ENCODE data around the gene CREB5. TPM values are rescaled to one million over a fixed set of nuclear protein-coding genes. Genes with fewer than 3 reads are reported as not detected.

Gene CREB5
- total and polyA plus RNA-seq, 8 donors, result 2.5 to 11.5 (median 3.6) TPM

DNA sequence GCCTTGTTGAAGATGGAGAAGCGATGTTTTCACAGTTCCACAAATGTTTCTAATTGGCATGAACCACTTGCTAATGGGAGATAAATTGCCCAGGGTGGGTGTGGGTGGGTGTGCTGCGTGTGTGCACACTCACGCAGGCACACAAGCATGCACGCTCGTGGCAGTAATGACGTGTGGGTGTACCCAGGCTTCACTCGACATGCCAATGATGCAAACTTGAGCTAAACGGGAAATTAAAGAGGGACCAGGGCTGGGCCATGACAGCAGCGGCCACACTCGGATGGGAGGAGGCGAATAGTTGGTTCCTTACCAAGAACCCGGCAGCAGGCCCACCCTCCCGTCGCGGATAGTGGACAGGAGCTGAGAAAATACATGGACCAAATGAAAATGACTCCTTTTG lies 386.0 kb downstream of the CREB5 start:
- FAIRE-seq (no peak), ATAC-seq (no peak), DNase-seq (no peak)
- no peak overlapping the region for H3K4me3 ChIP-seq
- H3K27ac ChIP-seq, result no peak overlapping the region
- H3K36me3 ChIP-seq, result no peaks in the 10 kb centered on the region
- TF ChIP-seq, protein P1, sequence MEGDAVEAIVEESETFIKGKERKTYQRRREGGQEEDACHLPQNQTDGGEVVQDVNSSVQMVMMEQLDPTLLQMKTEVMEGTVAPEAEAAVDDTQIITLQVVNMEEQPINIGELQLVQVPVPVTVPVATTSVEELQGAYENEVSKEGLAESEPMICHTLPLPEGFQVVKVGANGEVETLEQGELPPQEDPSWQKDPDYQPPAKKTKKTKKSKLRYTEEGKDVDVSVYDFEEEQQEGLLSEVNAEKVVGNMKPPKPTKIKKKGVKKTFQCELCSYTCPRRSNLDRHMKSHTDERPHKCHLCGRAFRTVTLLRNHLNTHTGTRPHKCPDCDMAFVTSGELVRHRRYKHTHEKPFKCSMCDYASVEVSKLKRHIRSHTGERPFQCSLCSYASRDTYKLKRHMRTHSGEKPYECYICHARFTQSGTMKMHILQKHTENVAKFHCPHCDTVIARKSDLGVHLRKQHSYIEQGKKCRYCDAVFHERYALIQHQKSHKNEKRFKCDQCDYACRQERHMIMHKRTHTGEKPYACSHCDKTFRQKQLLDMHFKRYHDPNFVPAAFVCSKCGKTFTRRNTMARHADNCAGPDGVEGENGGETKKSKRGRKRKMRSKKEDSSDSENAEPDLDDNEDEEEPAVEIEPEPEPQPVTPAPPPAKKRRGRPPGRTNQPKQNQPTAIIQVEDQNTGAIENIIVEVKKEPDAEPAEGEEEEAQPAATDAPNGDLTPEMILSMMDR (IDR thresholded peaks at IDR 0.05), result no peak
- H3K4me1 ChIP-seq, result no peaks in the 10 kb centered on the region
- WGBS, 2 donors, result 82 to 87% methylated on average over 15 of the region's 15 CpGs
- intact Hi-C loops (cut with DNase I), result no loop called here
- no peaks in the 10 kb centered on the region for H3K9me3 ChIP-seq
- H3K27me3 ChIP-seq, result peaks cover 0 to 5% (median 0%) of the 10 kb centered on the region in 4 donors

DNA sequence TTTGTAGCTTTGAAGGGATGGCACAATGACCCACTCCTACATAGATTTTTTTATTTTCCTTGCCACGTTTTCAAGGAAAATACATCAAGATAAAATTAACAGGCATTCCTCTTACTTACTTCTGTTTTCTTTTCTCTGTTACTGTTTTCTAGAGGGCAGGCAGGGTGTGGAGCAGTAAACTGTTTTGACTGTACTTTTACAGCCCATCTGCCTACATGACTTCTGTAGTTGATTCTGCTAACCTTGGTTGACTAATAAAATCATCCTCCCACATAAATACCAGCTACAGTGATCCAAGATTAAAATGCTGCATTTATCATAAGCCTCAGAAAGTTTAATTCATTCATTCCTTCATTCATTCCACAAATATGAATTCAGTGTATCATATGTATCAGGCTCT lies 387.3 kb downstream of the CREB5 start:
- Histone ChIP-seq H3K27ac (no peak overlapping the region), H3K9me3 (no peaks in the 10 kb centered on the region), H3K4me3 (no peak overlapping the region), H3K27me3 (no peaks in the 10 kb centered on the region), H3K4me1 (no peaks in the 10 kb centered on the region), H3K36me3 (no peaks in the 10 kb centered on the region)
- DNase-seq (no peak), ATAC-seq (no peak), FAIRE-seq (no peak)
- intact Hi-C loops (cut with DNase I), result no loop called here
- WGBS, 2 donors, result 30 to 32% methylated on average over 1 of the region's 1 CpG
- TF ChIP-seq, protein P1 (IDR thresholded peaks at IDR 0.05), result no peak

DNA sequence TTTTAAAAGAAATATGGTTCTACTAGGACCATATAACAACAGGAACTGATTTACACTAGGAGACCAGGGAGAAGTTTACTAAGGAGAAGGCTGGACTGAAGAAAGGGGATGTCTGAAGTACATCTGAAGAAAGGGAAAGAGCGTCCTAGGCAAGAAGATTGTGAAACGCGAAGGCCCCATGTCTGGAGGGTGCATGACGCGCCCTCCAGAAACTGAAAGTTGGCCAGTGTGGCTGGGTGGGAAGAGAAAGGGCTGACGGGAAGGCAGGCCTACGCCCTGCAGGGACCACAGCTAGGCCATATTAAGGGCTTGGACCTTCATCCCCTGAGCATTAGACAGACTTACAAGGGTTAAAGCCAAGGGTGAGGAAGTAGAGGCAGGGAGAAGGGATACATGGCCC lies 387.8 kb downstream of the CREB5 start:
- DNase-seq, result peak in 1 of 6 donors; percentile 35
- ATAC-seq, result peak in 2 of 4 donors; percentile 55 to 78
- Histone ChIP-seq H3K36me3 (no peaks in the 10 kb centered on the region), H3K27ac (no peak overlapping the region), H3K9me3 (no peaks in the 10 kb centered on the region), H3K4me1 (no peaks in the 10 kb centered on the region), H3K4me3 (no peak overlapping the region), H3K27me3 (no peaks in the 10 kb centered on the region)
- FAIRE-seq, result no peak
- intact Hi-C loops (cut with DNase I), result no loop called here
- WGBS, 2 donors, result 87 to 97% methylated on average over 7 of the region's 7 CpGs
- TF ChIP-seq, protein P1 (IDR thresholded peaks at IDR 0.05), result no peak

DNA sequence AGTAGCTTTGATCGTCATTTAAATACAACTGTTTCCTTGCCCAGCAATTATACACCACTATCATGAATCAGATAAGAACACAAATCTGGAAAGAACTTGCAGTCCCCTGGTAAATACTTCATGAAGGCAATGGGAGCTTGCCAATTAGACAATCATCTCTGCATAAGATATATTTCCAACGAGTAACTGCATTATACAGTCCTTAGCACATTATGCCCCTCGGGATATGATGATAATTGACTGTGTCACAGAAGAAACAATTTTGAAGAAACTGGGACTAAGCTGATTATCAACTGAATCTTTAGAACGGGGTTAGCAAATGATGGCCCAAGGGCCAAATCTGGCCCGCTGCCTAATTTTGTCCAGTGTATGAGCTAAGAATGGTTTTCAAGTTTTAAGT lies 390.1 kb downstream of the CREB5 start:
- ATAC-seq (no peak), FAIRE-seq (no peak), DNase-seq (no peak)
- Histone ChIP-seq H3K36me3 (no peaks in the 10 kb centered on the region), H3K27me3 (no peaks in the 10 kb centered on the region), H3K27ac (no peak overlapping the region), H3K4me1 (no peaks in the 10 kb centered on the region), H3K4me3 (no peak overlapping the region), H3K9me3 (no peaks in the 10 kb centered on the region)
- TF ChIP-seq, protein P1 (IDR thresholded peaks at IDR 0.05), result no peak
- 74 to 75% methylated on average over 5 of the region's 5 CpGs for WGBS, 2 donors
- intact Hi-C loops (cut with DNase I), result no loop called here

DNA sequence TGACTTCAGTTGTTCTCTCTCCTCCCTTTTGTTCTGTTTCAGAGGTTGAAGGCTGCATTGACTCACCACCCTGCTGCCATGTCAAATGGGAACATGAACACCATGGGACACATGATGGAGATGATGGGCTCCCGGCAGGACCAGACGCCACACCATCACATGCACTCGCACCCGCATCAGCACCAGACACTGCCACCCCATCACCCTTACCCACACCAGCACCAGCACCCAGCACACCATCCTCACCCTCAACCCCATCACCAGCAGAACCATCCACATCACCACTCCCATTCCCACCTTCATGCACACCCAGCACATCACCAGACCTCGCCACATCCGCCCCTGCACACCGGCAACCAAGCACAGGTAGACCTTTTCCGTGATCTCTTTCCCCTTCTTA lies 391.8 kb downstream of the CREB5 start:
- FAIRE-seq (no peak), DNase-seq (no peak), ATAC-seq (no peak)
- H3K4me3 ChIP-seq, result no peak overlapping the region
- H3K4me1 ChIP-seq, result no peaks in the 10 kb centered on the region
- no peaks in the 10 kb centered on the region for H3K9me3 ChIP-seq
- intact Hi-C loops (cut with DNase I), result no loop called here
- H3K36me3 ChIP-seq, result no peaks in the 10 kb centered on the region
- 89 to 93% methylated on average over 8 of the region's 8 CpGs for WGBS, 2 donors
- no peaks in the 10 kb centered on the region for H3K27me3 ChIP-seq
- no peak overlapping the region for H3K27ac ChIP-seq
- TF ChIP-seq, protein P1 (IDR thresholded peaks at IDR 0.05), result no peak

All from pancreas (tissue), 10 donors.